ENCODE data around the gene MYLK.

Gene MYLK

DNA sequence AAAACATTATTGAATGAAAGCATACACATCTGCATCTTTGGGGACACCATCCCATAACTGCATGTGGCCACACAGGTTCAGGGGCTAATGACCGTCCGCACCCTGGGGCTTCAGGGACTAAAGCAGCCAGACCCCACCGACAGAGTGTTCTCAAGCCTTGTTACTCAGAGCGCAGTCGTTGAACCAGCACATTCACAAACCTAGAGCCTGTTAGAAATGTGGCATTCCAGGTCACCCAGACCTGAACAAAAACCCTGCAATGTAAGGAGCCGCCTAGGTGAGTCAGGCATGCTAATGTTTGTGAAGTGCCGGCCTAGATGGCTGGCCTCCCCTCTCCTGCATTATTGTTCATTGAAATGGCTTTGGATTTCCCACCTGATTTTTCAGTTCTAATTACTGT lies 247.0 kb downstream of the MYLK start:
- DNase-seq: no peak

DNA sequence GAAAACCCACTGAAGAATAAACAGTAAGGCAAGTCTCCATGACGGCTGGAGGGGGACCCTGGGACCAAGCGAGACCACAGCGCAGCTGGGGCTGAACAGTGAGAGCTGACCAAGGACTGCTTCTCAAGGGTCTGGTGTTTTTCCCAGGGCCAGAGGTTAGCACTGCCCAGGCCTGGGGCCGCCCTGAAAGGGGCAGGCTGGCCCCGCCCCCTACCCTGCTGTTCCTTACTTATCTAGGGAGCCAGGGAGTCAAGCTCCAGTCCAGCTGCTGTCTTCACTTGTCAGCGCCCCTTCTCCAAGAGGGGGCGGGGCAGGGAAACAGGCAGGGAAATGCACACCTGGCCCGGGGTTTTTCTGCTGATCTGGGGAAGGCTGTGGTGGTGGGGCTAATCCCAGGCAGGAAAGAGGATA lies 247.7 kb downstream of the MYLK start:
- DNase-seq: no peak

DNA sequence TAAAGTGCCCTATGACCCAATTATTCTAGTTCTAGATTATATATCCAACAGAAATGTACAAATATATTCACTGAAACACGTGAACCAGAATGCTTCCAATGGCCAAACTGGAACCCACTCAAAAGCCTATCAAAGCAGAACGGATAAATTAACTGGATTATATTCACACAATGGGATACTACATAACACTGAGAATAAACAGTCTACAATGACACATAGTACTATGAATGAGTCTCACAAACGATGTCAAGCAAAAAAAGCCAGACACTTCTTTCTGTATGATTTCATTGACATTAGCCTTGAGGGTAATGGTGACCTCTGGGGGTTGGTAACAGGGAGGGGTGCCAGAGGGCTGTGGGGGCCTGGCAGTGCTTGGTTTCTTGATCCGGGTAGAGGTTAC lies 248.4 kb downstream of the MYLK start:
- DNase-seq: no peak

DNA sequence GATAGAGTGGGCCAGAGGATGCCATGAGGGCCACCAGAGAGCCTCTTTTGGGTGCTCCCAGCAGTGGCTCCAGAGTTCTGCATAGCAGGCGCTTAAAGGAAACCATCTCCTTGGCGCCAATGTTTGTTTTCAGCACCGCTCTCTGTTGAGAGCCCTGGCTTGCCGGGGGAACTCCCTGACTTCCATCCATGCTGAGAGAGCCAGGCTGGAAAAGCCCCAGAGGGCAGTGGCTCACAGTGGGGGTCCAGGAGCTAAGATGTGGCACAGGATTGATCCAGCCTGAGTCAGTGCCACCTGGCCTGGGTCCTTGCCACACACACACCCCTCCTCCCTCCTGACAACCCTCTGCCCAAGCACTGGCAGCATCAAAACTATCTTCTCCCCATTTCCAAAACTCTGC lies 248.9 kb downstream of the MYLK start:
- no peak for DNase-seq

DNA sequence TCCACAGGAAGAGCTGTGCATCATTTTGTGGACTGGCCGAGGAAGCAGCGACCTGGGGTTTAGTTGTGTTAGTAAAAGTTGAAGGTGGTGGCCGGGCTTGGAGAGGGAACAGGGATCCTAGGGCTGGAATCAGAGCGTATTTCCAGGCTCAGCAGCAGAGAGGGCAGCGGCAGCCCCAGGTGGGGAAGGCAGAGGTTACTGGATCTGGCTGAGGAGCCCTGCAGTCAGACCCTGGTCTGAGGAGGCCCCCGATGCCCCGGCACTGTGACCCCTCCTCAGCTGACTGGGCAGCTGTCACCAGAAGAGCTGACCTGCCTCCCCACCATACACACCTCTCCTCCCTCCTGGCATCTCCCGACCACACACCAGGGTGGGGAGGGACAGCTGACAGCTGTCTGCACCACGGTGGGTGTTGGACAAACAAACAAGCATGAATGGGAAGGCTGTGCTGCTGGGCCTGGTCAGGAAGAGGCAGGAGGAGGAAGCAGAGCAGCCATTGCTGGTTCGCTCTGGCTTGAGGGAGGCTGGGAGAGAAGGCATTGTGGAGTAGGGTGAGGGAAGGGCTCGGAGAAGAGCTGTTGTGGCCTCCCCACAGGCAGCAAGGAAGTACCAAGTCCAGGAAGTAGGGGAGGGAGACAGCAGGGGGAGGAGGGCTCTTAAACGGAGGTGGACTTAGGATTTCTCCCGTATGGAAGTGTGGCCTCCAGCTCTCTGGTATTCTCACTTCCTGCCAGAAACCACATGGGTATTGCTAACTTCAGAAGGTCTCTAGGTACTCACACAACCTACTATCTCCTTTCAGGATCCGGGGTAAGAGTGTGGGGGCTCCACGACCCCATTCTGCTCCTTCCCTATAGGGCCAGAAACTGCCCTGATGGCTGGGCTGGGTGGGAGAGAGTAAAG lies 249.7 kb downstream of the MYLK start:
- no peak for DNase-seq

DNA sequence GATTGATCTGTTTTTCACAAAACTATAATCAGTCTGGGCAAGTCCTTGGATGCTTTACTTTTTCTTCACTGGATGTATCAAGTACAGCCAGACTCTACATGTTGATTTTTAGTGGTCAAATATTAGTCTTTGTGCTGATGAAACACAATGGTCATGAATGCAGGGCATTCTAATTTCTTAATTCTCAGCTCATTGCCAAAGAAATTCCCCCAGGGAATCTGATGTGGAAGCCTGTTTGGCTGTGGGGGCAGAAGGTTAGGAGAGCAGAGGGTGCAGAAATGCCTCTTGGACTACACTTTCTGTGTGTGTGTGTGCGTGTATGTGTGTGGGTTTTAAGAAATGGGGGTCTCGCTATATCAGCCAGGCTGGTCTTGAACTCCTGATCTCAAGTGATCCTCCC lies 250.6 kb downstream of the MYLK start:
- no peak for DNase-seq

DNA sequence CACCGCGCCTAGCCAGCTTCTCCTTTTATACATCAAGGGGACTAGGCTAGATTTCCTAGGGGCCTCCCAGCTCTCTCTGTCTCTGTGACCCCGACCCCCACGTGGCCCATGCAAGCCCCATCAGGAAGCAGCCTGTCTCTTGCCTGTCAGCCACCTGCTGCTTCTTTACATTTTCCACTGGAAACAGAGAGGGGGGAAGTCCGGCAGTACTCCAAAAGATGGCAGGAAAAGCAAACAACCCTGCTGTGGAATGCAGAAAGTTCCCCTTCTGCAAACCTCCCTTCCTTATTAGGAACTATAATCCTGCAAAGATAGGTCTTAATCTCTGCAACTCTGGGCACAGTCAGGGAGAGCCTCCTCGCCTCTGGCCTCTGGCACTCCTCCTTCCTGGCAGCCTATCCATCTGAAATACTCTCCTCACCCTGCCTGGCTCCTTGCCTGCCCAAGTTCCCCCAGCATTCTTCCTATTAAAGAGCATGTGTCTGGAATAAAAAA lies 251.9 kb downstream of the MYLK start:
- DNase-seq: no peak

DNA sequence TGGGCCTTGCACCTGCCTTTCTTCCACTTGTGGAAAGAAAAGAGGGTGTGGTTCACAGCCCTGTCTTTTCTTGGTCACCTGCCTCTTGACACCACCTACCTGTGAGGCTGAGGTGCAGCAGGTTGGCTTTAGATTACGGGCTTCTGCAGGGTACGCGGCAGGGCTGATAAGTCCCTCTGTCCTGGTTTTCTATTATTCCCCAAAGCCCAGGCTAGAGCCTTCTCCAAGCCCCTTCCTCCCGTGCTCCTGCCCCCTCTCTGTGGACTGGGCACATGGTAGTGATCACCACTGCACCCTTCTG lies 254.4 kb downstream of the MYLK start:
- DNase-seq: no peak

DNA sequence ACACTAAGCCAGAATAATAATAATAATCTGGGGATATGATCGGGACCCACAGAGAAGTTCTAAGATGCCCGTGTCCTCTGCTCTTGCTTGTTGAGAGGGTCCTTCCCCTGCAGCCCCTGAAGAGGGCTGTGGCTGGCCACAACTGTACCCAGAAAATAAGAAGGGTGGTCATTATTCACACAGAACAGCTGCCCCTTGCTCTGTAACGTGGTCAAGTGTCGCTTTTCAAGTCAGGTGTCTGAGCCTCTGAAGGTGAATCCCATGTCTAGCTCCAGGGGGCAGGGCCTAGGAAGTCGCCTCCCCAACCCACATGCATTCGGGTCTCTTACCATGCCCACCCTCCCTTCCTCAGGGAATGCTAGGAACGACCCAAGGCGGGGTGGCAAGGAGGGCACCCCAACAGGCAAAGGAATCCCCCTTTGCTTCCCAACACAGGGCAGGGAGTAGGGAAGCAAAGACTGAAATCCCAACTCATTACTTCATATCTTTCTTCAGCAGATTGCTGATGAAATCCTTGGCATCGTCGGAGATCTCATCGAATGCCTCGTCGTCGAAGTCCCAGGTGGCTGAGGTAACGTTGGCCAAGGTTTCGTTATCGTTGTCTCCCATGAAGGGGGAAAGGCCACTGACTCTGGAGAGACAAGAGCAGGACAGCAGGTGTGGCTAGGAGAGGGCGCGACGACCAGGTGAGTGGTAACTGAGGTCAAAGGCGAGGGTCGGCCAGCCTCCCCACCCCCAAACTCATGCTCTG lies 255.0 kb downstream of the MYLK start:
- no peak for DNase-seq

DNA sequence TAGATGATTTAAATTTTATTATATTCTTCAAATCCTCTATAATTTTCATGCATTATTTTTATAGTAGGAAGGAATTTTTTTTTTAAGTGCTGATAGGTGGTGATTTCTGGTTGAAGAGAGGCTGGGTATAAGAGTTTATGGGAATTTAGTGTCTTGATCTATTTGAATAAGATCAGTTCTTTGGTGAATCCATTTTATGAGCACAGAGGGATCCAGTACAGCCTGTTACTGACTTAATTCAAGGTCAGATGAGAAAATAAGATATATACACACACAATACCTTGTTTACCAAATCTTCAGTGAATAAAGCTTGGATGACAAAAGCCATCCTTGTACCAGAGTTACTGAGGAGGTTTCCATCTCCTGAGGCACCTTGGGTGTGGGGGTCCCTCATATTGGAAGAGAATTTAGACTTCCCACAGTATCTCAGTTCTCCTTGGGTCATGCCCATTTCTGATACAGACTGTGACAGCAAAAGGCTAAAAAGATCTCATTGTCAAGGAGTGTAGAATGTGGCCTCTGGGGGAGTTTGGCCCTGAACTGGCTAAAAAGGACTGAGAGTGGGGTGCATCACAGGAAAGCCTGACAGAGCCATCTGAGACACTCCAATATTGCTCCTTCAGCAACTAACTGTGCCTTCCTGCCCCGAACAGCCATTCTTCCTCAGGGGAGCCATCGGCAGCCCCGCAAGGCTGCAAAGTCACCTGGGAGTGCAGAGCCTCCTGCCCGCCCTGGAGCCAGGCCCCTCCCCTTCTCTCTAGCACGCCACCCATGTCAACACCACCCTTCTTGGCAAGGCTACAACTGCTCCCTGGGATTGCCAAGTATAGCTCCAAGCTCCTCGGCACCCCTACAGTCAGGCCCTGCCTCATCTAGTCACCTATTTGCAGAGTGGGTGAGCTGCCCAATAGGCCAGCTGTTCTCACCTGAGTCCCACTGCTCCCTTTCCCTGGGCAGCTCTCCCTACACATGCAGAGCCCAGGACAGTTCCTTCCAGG lies 256.2 kb downstream of the MYLK start:
- no peak for DNase-seq

DNA sequence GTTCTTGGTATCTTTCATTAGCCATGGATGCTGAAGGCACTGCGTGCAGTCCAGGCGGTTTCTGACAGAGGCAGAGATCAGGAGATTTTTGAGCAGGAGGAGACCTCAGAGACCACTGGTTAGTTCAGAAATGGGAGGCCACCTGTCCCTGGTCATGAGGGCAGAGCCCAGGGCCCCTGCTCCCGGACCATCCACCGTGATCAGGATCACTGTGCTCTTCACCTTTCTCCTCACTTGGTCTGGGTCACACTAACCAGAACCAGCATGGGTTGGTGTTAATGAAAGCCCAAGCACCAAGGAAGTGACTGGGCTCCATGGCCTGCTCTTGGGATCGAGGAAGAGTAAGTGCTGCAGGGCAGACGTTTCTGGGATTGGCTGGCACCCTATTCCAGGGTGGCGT lies 257.3 kb downstream of the MYLK start:
- no peak for DNase-seq

DNA sequence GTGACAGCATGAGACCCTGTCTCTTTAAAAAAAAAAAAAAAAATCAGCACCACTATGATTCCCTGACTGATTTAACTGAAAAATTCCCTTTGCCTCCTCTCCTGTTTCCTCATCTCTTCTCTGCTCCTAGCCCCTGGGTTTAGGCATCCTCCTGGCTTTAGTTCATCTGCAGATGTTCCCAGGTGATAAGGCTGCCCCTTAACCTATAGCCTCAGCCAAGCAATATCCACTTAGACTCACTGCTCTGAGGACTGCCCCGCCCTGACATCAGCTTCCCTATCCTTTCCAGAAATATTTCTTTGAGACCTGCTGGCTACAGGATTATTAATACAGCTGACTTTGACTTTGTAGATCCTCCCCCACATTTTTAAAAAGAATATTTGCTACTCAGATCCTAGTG lies 259.8 kb downstream of the MYLK start:
- no peak for DNase-seq

DNA sequence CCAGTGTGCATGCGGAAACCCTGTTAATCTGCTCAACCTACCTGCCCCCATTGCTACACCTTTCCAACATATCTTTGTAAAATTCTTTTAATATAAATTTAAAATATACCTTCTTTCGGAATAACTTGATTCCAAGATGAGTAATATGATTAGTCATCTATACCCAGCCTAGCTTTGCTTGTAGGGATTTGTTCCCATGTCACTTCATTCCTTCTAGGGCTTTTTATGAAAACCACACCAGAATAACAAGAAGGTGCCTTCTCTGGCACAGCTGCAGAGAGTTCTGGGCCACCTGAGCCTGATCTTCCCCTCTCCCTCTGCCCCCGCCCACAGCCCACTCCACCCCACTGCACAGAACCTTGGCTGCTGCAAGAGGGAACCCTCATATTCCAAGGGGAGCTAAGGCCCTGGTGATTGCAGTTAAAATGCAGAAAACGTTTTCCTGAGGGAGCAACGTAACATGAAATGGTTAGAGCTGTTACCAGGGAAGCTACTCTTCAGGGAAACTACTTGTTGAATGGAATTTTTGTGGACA lies 260.7 kb downstream of the MYLK start:
- DNase-seq: no peak

DNA sequence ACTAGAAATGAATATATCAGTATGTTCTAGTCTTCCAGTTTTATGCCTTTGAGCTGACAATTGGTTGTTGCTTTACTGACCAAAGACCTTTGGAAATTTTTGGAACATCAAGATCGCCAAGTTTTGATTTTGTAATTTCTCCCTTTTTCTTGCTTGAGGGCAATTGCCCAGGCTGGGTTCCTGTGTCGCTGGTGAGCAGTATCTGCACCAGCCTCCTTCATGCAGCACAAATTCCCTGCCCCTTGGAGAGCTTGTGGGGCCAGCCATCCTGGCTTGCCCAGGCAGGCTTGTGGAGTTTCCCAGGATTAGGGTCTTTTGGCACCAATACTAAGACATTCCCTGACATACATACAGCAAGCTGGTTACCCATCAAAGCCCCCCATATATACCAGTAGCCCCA lies 261.4 kb downstream of the MYLK start:
- no peak for DNase-seq

DNA sequence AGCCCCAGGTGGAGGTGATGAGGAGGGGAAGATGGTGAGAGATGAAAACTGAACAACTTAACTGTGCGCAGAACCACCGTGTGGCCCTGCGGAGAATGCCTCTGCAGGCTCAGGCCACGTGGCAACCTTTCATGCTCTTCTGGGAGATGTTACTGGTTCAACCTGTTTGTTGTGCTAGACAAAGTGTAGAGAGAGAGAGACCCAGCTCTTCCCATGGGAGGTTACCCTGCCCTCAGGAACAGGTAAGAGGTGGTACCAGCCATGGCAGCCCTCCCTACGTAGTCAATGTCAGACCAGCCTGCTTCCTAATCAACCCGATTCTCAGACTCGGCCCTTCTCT lies 262.3 kb downstream of the MYLK start:
- no peak for DNase-seq

DNA sequence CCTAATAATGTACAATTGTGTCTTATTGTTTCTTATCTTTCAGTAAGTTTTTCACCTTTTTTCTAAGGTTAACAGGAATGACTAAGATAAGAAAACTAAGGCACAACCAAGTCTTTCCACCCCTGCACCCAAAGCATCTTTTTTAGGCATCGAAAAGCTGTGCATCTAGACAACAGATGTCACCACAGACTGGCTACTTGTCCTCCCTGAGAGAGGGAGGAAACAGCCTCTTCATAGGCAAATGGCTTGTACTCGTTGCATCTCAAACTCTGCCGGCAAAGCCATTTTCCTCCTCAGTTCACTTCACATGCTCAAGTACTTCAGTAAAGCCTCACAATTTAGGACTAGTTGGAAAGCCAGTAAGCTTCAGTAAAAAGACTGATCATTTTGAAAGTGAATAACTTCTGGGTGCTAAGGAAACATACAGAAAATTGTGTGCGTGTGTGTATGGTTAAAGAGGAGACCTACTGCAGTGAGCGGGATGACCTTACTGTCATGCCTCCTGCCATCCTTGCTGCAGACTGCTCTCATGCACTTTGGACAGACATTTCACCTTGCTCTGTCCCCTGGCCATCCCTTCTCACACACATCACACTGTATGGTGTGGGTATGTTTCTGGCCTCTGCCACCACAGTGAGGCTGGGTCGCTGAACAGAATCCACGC lies 262.8 kb downstream of the MYLK start:
- DNase-seq: no peak

DNA sequence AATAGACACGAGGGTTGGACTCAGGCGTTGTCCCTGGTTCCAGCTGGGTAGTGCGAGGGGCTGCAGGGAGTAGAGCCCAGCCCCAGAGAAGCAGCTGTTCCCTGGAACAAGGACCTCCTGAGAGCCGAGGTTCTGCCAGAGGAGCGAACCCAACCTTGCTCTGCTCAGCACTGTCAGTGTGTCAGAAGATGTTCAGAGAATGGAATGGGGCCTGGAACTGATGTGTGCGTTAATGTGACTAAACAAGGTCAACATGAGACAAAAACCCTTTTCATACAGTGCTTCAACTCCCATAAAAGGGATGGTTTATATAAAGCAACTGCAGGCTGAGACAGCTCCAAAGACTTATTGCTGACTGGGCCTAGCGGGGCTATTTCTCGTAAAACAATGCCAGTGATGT lies 263.8 kb downstream of the MYLK start:
- DNase-seq: no peak

DNA sequence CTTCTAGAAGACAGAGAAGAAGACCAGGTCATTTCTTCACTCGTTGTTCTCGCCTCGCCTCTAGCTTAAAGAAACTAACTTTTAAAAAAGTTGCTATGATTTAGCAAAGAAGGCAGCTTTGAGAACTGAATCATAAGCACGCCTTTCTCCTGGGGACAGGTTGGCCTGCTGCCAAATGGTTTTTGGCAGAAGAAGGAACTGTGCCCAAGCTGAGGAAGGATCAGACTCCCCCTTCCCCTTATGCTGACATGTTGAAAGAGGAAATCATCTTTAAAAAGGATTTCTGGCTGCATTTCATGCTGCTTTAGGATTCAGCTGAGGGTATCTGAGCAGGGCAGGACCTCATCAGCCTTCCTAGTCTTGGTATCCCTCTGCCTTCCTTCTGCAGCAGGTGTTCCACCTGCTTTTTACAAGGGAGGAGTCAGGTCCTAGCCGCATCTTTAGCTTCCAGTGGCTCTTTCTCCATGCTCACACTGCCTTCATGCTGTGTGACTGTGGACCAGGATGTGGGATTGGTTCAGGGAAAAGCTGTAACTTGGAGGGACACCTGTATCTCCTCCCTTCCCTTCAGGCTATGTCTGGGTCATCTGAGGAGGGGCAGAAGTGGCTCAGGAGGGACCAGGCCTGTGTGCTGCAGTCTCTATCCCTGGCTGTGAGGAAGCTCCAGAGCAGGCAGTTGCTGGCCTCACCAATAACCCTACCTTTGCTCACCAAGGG lies 265.2 kb downstream of the MYLK start:
- DNase-seq: no peak

DNA sequence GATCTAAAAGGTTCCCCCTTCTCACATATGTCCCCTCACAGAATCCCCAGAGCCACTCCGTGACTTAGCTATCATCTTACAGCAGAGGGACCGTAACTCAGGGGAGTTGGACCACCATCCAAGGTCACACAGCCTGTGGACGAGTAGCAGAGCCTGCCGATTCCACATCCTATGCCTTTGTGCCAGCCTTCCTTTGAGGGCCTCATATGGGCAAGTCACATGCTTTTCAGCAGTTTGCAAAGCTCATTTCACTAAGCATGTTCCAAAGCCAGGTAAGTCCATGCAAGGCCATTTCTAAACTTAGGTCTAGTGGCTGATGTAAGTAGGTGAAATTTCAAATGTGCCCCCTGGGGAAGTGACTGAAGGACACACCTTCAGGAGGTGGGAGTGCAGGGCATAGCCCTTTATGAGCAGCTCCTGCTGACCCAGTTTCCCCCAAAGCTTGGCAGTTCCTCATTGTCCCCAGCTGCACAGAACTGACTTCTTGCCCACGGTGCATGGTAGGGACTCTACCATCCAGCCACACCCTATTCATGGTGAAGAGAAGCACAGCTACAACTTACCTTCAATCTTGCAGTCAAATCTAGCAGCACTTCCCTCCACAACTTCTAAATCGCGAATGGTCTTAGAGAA lies 265.9 kb downstream of the MYLK start:
- DNase-seq: no peak

DNA sequence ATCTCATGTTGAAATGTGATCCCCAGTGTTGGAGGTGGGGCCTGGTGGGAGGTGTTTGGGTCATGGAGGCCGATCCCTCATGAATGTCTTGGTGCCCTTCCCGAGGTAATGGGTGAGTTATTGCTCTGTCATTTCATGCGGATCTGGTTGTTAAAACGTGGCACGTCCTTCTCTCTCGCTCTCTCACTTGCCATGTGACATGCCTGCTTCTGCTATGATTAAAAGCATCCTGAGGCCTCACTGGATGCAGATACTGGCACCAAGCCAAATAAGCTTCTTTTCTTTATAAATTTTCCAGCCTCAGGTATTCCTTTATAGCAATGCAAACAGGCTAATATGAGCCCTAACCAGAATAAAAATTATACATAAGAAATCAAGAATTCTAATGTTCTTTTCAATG lies 267.5 kb downstream of the MYLK start:
- no peak for DNase-seq

DNA sequence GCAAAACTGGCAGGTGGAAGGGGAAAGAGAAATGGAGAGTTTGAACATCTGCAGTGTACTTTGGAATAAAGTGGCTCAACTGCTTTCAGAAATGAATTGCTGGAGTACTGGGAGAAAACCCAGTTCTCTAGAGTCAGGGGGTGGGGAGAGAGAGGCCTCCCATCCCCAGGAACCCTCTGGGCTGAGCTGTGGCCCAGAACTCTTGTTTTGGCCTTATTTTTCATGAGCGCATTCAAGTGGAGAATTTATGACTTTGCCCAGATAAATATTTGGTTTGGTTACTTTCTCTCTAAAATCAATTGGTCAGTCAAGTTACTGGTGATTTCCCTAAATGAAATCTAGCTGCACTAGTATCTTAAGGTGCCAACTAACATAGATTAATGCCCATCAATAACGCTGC lies 270.6 kb downstream of the MYLK start:
- no peak for DNase-seq
